ENCODE results near the gene ABCB4. TPM values are rescaled to one million over a fixed set of nuclear protein-coding genes. Genes with fewer than 3 reads are reported as not detected.

Gene ABCB4
- total and polyA plus RNA-seq, 3 experiments from 2014 or later = 0.13 to 0.44 TPM; not detected in 1

- H3K9me3 Mint-ChIP-seq = no peaks in the 10 kb centered on the region
- no peak overlapping the region for H3K4me3 Mint-ChIP-seq
- Histone ChIP-seq H3K27me3 (ENCODE audit: insufficient read depth, low read length, poor library complexity, severe bottlenecking) (no peaks in the 10 kb centered on the region), H3K9me3 (ENCODE audit: low read length) (no peaks in the 10 kb centered on the region), H3K4me3 (ENCODE audit: low read length) (no peak overlapping the region), H3K27ac (ENCODE audit: low read depth, low read length) (no peak overlapping the region), H3K4me1 (ENCODE audit: insufficient read depth, low read length) (no peaks in the 10 kb centered on the region), H3K36me3 (ENCODE audit: insufficient read depth, low read length) (no peaks in the 10 kb centered on the region)
- H3K4me1 Mint-ChIP-seq = no peaks in the 10 kb centered on the region
- POLR2A ChIA-PET = no interaction called here
- no peak for DNase-seq
- peaks cover 6 to 20% of the 10 kb centered on the region in 2 donors for H3K27me3 Mint-ChIP-seq
- CTCF ChIA-PET = no interaction called here
- H3K36me3 Mint-ChIP-seq = peaks cover 0 to 4% (median 0%) of the 10 kb centered on the region in 3 donors
- H3K27ac Mint-ChIP-seq = no peak overlapping the region
Measured at GRCh38 chr7:87432536-87432935, 42.9 kb downstream of the ABCB4 start.

- CTCF ChIA-PET = no interaction called here
- POLR2A ChIA-PET = no interaction called here
Measured at GRCh38 chr7:87427288-87427687, 48.2 kb downstream of the ABCB4 start.

GRCh38 chr7:87426160-87426559 lies 49.3 kb downstream of the ABCB4 start:
- H3K36me3 Mint-ChIP-seq = no peaks in the 10 kb centered on the region
- Histone ChIP-seq H3K27me3 (ENCODE audit: insufficient read depth, low read length, poor library complexity, severe bottlenecking) (no peaks in the 10 kb centered on the region), H3K4me3 (ENCODE audit: low read length) (no peak overlapping the region), H3K9me3 (ENCODE audit: low read length) (no peaks in the 10 kb centered on the region), H3K27ac (ENCODE audit: low read depth, low read length) (no peak overlapping the region), H3K36me3 (ENCODE audit: insufficient read depth, low read length) (no peaks in the 10 kb centered on the region), H3K4me1 (ENCODE audit: insufficient read depth, low read length) (no peaks in the 10 kb centered on the region)
- H3K4me1 Mint-ChIP-seq = no peaks in the 10 kb centered on the region
- no peak for DNase-seq
- H3K27ac Mint-ChIP-seq = no peak overlapping the region
- ChIA-PET POLR2A (no interaction called here), CTCF (no interaction called here)
- no peak overlapping the region for H3K4me3 Mint-ChIP-seq
- peaks cover 5 to 27% of the 10 kb centered on the region in 2 donors for H3K27me3 Mint-ChIP-seq
- no peaks in the 10 kb centered on the region for H3K9me3 Mint-ChIP-seq

More at GRCh38 chr7:87427288-87427687, 48.2 kb downstream of the ABCB4 start:
- H3K4me1 ChIP-seq (ENCODE audit: insufficient read depth, low read length) = no peaks in the 10 kb centered on the region
- no peaks in the 10 kb centered on the region for H3K9me3 ChIP-seq (ENCODE audit: low read length)
- Mint-ChIP-seq H3K4me1 (no peaks in the 10 kb centered on the region), H3K27me3 (peaks cover 5 to 33% of the 10 kb centered on the region in 2 donors), H3K36me3 (no peaks in the 10 kb centered on the region), H3K27ac (no peak overlapping the region), H3K4me3 (no peak overlapping the region), H3K9me3 (no peaks in the 10 kb centered on the region)
- no peaks in the 10 kb centered on the region for H3K27me3 ChIP-seq (ENCODE audit: insufficient read depth, low read length, poor library complexity, severe bottlenecking)
- no peak overlapping the region for H3K4me3 ChIP-seq (ENCODE audit: low read length)
- no peaks in the 10 kb centered on the region for H3K36me3 ChIP-seq (ENCODE audit: insufficient read depth, low read length)
- H3K27ac ChIP-seq (ENCODE audit: low read depth, low read length) = no peak overlapping the region
- no peak for DNase-seq

GRCh38 chr7:87424075-87424474 lies 51.4 kb downstream of the ABCB4 start:
- Histone ChIP-seq H3K9me3 (ENCODE audit: low read length) (no peaks in the 10 kb centered on the region), H3K4me1 (ENCODE audit: insufficient read depth, low read length) (no peaks in the 10 kb centered on the region), H3K27ac (ENCODE audit: low read depth, low read length) (no peak overlapping the region), H3K4me3 (ENCODE audit: low read length) (no peak overlapping the region), H3K36me3 (ENCODE audit: insufficient read depth, low read length) (no peaks in the 10 kb centered on the region), H3K27me3 (ENCODE audit: insufficient read depth, low read length, poor library complexity, severe bottlenecking) (no peaks in the 10 kb centered on the region)
- H3K9me3 Mint-ChIP-seq = no peaks in the 10 kb centered on the region
- H3K27me3 Mint-ChIP-seq = peaks cover 5 to 23% of the 10 kb centered on the region in 2 donors
- H3K27ac Mint-ChIP-seq = no peak overlapping the region
- no peaks in the 10 kb centered on the region for H3K4me1 Mint-ChIP-seq
- no peak for DNase-seq
- ChIA-PET POLR2A (no interaction called here), CTCF (interaction anchor here (2.1 kb wide), 1 partner anchor 112 kb away, joined by 4 read pairs; no protein-coding TSS in a partner anchor)
- H3K36me3 Mint-ChIP-seq = no peaks in the 10 kb centered on the region
- no peak overlapping the region for H3K4me3 Mint-ChIP-seq

- Histone ChIP-seq H3K4me1 (ENCODE audit: insufficient read depth, low read length) (no peaks in the 10 kb centered on the region), H3K27me3 (ENCODE audit: insufficient read depth, low read length, poor library complexity, severe bottlenecking) (no peaks in the 10 kb centered on the region), H3K27ac (ENCODE audit: low read depth, low read length) (no peak overlapping the region), H3K9me3 (ENCODE audit: low read length) (no peaks in the 10 kb centered on the region), H3K4me3 (ENCODE audit: low read length) (no peak overlapping the region), H3K36me3 (ENCODE audit: insufficient read depth, low read length) (no peaks in the 10 kb centered on the region)
- Mint-ChIP-seq H3K9me3 (no peaks in the 10 kb centered on the region), H3K27me3 (peaks cover 3% of the 10 kb centered on the region in 2 donors), H3K36me3 (no peaks in the 10 kb centered on the region), H3K4me3 (no peak overlapping the region), H3K4me1 (peaks cover 0 to 2% (median 0%) of the 10 kb centered on the region in 3 donors), H3K27ac (no peak overlapping the region)
- ChIA-PET CTCF (interaction anchor here (14.1 kb wide), 1 partner anchor 105 kb away, joined by 201 read pairs; no protein-coding TSS in a partner anchor), POLR2A (interaction anchor here (0.6 kb wide), 1 partner anchor 83 kb away, joined by 3 read pairs; no protein-coding TSS in a partner anchor)
- DNase-seq = no peak
Measured at GRCh38 chr7:87420173-87420572, 55.3 kb downstream of the ABCB4 start.

GRCh38 chr7:87416682-87417587 lies 58.5 kb downstream of the ABCB4 start:
- Histone ChIP-seq H3K4me3 (ENCODE audit: low read length) (no peak overlapping the region), H3K9me3 (ENCODE audit: low read length) (no peaks in the 10 kb centered on the region), H3K4me1 (ENCODE audit: insufficient read depth, low read length) (no peaks in the 10 kb centered on the region), H3K27me3 (ENCODE audit: insufficient read depth, low read length, poor library complexity, severe bottlenecking) (no peaks in the 10 kb centered on the region), H3K36me3 (ENCODE audit: insufficient read depth, low read length) (no peaks in the 10 kb centered on the region), H3K27ac (ENCODE audit: low read depth, low read length) (no peak overlapping the region)
- Mint-ChIP-seq H3K9me3 (no peaks in the 10 kb centered on the region), H3K4me1 (peaks cover 0 to 2% (median 0%) of the 10 kb centered on the region in 3 donors), H3K27me3 (peaks cover 0 to 3% of the 10 kb centered on the region in 2 donors), H3K27ac (no peak overlapping the region), H3K36me3 (no peaks in the 10 kb centered on the region), H3K4me3 (no peak overlapping the region)
- peak; percentile 54 to 70 (median 60) for DNase-seq
- POLR2A ChIA-PET = no interaction called here
- CTCF ChIA-PET = interaction anchor here (0.8 to 14.1 kb wide), 20 partner anchors 8 to 470 kb away, joined by 3 to 201 read pairs (median 4); partner anchors contain the start of gene CROT

GRCh38 chr7:87414794-87415188 lies 60.7 kb downstream of the ABCB4 start:
- Mint-ChIP-seq H3K9me3 (no peaks in the 10 kb centered on the region), H3K27me3 (peaks cover 0 to 6% of the 10 kb centered on the region in 2 donors), H3K36me3 (no peaks in the 10 kb centered on the region), H3K4me1 (peaks cover 0 to 2% (median 0%) of the 10 kb centered on the region in 3 donors), H3K27ac (no peak overlapping the region), H3K4me3 (no peak overlapping the region)
- CTCF ChIA-PET = interaction anchor here (0.9 to 14.1 kb wide), 8 partner anchors 7 to 107 kb away, joined by 3 to 201 read pairs (median 6); partner anchors contain the start of gene CROT
- no peaks in the 10 kb centered on the region for H3K36me3 ChIP-seq (ENCODE audit: insufficient read depth, low read length)
- H3K9me3 ChIP-seq (ENCODE audit: low read length) = no peaks in the 10 kb centered on the region
- POLR2A ChIA-PET = no interaction called here
- no peak overlapping the region for H3K4me3 ChIP-seq (ENCODE audit: low read length)
- H3K4me1 ChIP-seq (ENCODE audit: insufficient read depth, low read length) = no peaks in the 10 kb centered on the region
- H3K27ac ChIP-seq (ENCODE audit: low read depth, low read length) = no peak overlapping the region
- no peak for DNase-seq
- no peaks in the 10 kb centered on the region for H3K27me3 ChIP-seq (ENCODE audit: insufficient read depth, low read length, poor library complexity, severe bottlenecking)
